Keratinocyte (primary cell): ENCODE results near the gene GOLGA2. TPM values are rescaled to one million over a fixed set of nuclear protein-coding genes. Genes with fewer than 3 reads are reported as not detected.

Source experiments
- DNase-seq: peaks from one replicate; pipeline ENCODE4 v3.0.0-alpha.2; 2011; ENCODE audit warnings: low read depth, missing footprints, low spot score
- FAIRE-seq: peaks from 2 replicates; lab custom pipeline; 2011; peaks lifted over from hg19 to GRCh38; lab: Jason Lieb, UNC
- H2AFZ ChIP-seq: 2 replicates; pipeline ENCODE4 v1.6.0; 2012; ENCODE audit warnings: low read length, control low read depth, inconsistent platforms; ENCODE audit not compliant: control insufficient read depth
- H3K27ac ChIP-seq: 2 replicates; pipeline ENCODE4 v1.5.1; 2011; ENCODE audit warnings: low read length; ENCODE audit not compliant: control insufficient read depth, insufficient read depth
- H3K27me3 ChIP-seq: 3 replicates; pipeline ENCODE4 v1.6.0; 2011; ENCODE audit warnings: low read length; ENCODE audit not compliant: control insufficient read depth, insufficient read depth; ENCODE audit errors: extremely low read depth
- H3K36me3 ChIP-seq, 2 experiments: 2 replicates in 1 of 2; 3 replicates in 1 of 2; pipeline ENCODE4 v1.5.1; 2011; ENCODE audit warnings: low read length in 2 of 2, mild to moderate bottlenecking in 1 of 2; ENCODE audit not compliant: control insufficient read depth in 2 of 2, insufficient read depth in 2 of 2; ENCODE audit errors: extremely low read depth in 1 of 2
- H3K4me1 ChIP-seq: 3 replicates; pipeline ENCODE4 v1.5.1; 2011; ENCODE audit warnings: low read length; ENCODE audit not compliant: control insufficient read depth, insufficient read depth; ENCODE audit errors: extremely low read depth
- H3K4me2 ChIP-seq: 3 replicates; pipeline ENCODE4 v1.6.0; 2011; ENCODE audit warnings: low read depth, low read length; ENCODE audit not compliant: control insufficient read depth, insufficient read depth; ENCODE audit errors: extremely low read depth
- H3K4me3 ChIP-seq, 3 experiments: fragments of 200-600 bp in 1 of 3; sonication (generic) in 1 of 3; 2 replicates in 2 of 3; 3 replicates in 1 of 3; pipeline ENCODE4 v1.5.1; 2011 to 2016; ENCODE audit warnings: low read length in 3 of 3, mild to moderate bottlenecking in 3 of 3, control low read depth in 2 of 3, inconsistent platforms in 1 of 3, low read depth in 1 of 3, mixed read lengths in 1 of 3, mixed run types in 1 of 3, moderate library complexity in 1 of 3; ENCODE audit not compliant: control insufficient read depth in 2 of 3, insufficient read depth in 2 of 3; ENCODE audit errors: extremely low read depth in 1 of 3
- H3K79me2 ChIP-seq: 2 replicates; pipeline ENCODE4 v1.6.0; 2012; ENCODE audit warnings: low read length; ENCODE audit not compliant: control insufficient read depth, insufficient read depth
- H3K9ac ChIP-seq: 3 replicates; pipeline ENCODE4 v1.6.0; 2011; ENCODE audit warnings: low read length; ENCODE audit not compliant: control insufficient read depth, insufficient read depth; ENCODE audit errors: extremely low read depth
- H3K9me1 ChIP-seq: 3 replicates; pipeline ENCODE4 v1.6.0; 2011; ENCODE audit warnings: low read length; ENCODE audit not compliant: control insufficient read depth, insufficient read depth; ENCODE audit errors: extremely low read depth
- H3K9me3 ChIP-seq: 2 replicates; pipeline ENCODE4 v1.5.1; 2012; ENCODE audit warnings: low read depth, low read length; ENCODE audit not compliant: control insufficient read depth
- H4K20me1 ChIP-seq: 3 replicates; pipeline ENCODE4 v1.6.0; 2011; ENCODE audit warnings: low read length; ENCODE audit not compliant: control insufficient read depth, insufficient read depth; ENCODE audit errors: extremely low read depth
- EZH2 ChIP-seq: IDR thresholded peaks from one replicate; pipeline ENCODE4 v1.6.1; 2012; ENCODE audit warnings: inconsistent platforms, mild to moderate bottlenecking, low read length, moderate library complexity
- dilution Hi-C: fragments of 300-500 bp; cut with MboI; formaldehyde crosslinking; loops from one replicate; pipeline ENCODE4 v1.7.0; 2020; ENCODE audit warnings: low sequenced_read_pairs; ENCODE audit not compliant: extremely low pct_ligation_motif_present
- polyA plus RNA-seq, 5 experiments: library from polyadenylated mRNA; depleted of rRNA in 3 of 5; stranded (reverse) in 3 of 5; stranded (forward) in 1 of 5; unstranded in 1 of 5; fragments of >200 nt; gene quantifications; 1 replicate in 1 of 5; 2 replicates in 3 of 5; 3 replicates in 1 of 5; pipeline versions ENCODE4 v1.2.1 to v1.2.3, GENCODE V29; 2011 to 2012; ENCODE audit warnings: missing spikeins in 2 of 5, low read depth in 1 of 5, low replicate concordance in 1 of 5
- TF ChIP-seq, protein P1 (sequence below), 3 experiments: IDR thresholded peaks in 1 of 3; conservative IDR thresholded peaks in 1 of 3; optimal IDR thresholded peaks in 1 of 3; 2 replicates in 2 of 3; 3 replicates in 1 of 3; pipeline versions ENCODE3 to v1.5.1; 2011; ENCODE audit warnings: low read length in 3 of 3, mild to moderate bottlenecking in 3 of 3, moderate library complexity in 2 of 3, control low read depth in 1 of 3, inconsistent platforms in 1 of 3; ENCODE audit not compliant: insufficient read depth in 2 of 3; ENCODE audit errors: extremely low read depth in 1 of 3

GOLGA2 gene
- polyA plus RNA-seq, 1 donor (not counting 4 experiments of a cell fraction or from before 2014, with no cell fraction given) = 41.6 TPM

DNA sequence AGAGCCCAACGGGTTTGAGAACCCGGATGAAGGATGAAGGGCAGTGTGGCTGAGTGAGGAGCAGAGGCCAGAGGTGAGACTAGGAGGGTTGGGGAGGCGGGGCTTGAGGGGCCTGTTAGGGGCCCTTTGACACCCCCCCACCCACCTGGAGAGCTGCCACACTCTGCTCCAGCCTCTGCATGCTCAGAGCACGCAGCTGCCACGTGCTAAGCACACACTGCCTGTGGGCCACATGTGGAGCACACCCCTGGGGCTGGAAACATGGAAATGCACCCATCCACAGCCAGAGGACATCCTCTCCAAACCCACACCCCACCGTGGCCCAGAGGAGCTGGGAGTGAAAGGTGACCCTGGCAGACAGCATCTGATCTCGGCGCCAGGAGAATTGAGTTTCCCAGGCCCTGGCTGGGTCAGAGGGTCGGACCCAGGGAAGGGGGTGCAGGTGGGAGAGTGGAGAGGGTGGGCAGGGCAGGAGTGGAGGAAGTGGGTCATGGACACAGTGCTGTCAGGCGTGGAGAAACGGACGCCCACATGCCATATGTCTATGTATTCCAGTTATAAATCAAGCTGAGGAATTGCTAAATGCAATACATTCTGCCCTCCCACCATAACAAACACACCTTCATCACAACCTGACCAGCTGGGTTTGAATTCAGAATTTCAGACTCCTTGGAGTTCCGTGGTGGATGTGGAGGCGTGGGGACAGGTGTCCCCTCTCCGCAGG lies 66.7 kb downstream of the GOLGA2 start:
- FAIRE-seq (no peak), DNase-seq (no peak)
- TF ChIP-seq, protein P1, sequence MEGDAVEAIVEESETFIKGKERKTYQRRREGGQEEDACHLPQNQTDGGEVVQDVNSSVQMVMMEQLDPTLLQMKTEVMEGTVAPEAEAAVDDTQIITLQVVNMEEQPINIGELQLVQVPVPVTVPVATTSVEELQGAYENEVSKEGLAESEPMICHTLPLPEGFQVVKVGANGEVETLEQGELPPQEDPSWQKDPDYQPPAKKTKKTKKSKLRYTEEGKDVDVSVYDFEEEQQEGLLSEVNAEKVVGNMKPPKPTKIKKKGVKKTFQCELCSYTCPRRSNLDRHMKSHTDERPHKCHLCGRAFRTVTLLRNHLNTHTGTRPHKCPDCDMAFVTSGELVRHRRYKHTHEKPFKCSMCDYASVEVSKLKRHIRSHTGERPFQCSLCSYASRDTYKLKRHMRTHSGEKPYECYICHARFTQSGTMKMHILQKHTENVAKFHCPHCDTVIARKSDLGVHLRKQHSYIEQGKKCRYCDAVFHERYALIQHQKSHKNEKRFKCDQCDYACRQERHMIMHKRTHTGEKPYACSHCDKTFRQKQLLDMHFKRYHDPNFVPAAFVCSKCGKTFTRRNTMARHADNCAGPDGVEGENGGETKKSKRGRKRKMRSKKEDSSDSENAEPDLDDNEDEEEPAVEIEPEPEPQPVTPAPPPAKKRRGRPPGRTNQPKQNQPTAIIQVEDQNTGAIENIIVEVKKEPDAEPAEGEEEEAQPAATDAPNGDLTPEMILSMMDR (optimal IDR thresholded peaks at IDR 0.05 in 1 of 3, IDR thresholded peaks at IDR 0.05 in 1 of 3, conservative IDR thresholded peaks at IDR 0.05 in 1 of 3; ENCODE audit: extremely low read depth in 1 of 3, insufficient read depth in 2 of 3, low read length in 3 of 3) = no peak
- no peak for TF ChIP-seq EZH2
- Histone ChIP-seq H2AFZ (no peak overlapping the region), H3K9me3 (no peaks in the 10 kb centered on the region), H4K20me1 (no peaks in the 10 kb centered on the region), H3K4me2 (no peak overlapping the region), H3K27me3 (peaks cover 24% of the 10 kb centered on the region), H3K27ac (no peak overlapping the region), H3K36me3 (no peaks in the 10 kb centered on the region), H3K79me2 (no peaks in the 10 kb centered on the region), H3K9me1 (no peaks in the 10 kb centered on the region), H3K4me3 (no peak overlapping the region), H3K9ac (no peak overlapping the region), H3K4me1 (peaks cover 9% of the 10 kb centered on the region)
- dilution Hi-C loops = no loop called here

- H3K4me1 ChIP-seq = peaks cover 9% of the 10 kb centered on the region
- H3K9me1 ChIP-seq = no peaks in the 10 kb centered on the region
- peak overlapping the region; percentile 6 for H3K4me2 ChIP-seq
- H3K36me3 ChIP-seq = no peaks in the 10 kb centered on the region
- no peak overlapping the region for H3K9ac ChIP-seq
- no peak for TF ChIP-seq EZH2
- TF ChIP-seq, protein P1 (optimal IDR thresholded peaks at IDR 0.05 in 1 of 3, IDR thresholded peaks at IDR 0.05 in 1 of 3, conservative IDR thresholded peaks at IDR 0.05 in 1 of 3; ENCODE audit: extremely low read depth in 1 of 3, insufficient read depth in 2 of 3, low read length in 3 of 3) = no peak
- no peaks in the 10 kb centered on the region for H3K9me3 ChIP-seq
- no peak overlapping the region for H3K27ac ChIP-seq
- no peaks in the 10 kb centered on the region for H3K79me2 ChIP-seq
- peaks cover 25% of the 10 kb centered on the region for H3K27me3 ChIP-seq
- FAIRE-seq (no peak), DNase-seq (no peak)
- no peak overlapping the region for H2AFZ ChIP-seq
- dilution Hi-C loops = no loop called here
- no peak overlapping the region for H3K4me3 ChIP-seq
- H4K20me1 ChIP-seq = no peaks in the 10 kb centered on the region
These were observed 67.4 kb downstream of the GOLGA2 start for GRCh38 chr9:128208386-128208785.
